NCI-H2227 (cell line): ENCODE measurements around the gene CNTNAP2.
"Not testable (repeated sequence)": the region's sequence is repeated elsewhere in the genome, so short reads cannot be mapped to it uniquely, and the experiment has no call there.

ENCODE experiments used
- DNase-seq: peaks from one replicate; lab custom pipeline; 2025; ENCODE audit not compliant: unreplicated experiment; lab: John Stamatoyannopoulos, UW

CNTNAP2 gene

DNA sequence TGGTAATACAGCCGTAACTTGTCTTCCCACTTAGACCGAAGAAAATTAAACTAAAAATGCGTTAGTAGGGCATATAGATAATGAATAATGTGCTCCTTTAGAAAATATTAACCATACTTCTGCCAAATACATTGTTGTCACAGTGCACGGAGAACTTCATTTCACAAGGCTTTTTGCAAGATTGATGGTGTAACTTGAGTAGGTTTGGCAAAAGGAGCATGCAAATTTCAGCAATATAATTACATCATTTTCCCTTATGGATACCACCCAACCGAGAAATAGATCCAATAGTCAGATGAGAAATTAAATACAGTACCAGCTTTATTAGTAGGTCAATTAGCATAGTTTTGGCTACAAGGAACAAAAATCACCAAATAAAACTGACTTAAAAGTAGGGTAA lies 1681.4 kb downstream of the CNTNAP2 start:
- no peak for DNase-seq

DNA sequence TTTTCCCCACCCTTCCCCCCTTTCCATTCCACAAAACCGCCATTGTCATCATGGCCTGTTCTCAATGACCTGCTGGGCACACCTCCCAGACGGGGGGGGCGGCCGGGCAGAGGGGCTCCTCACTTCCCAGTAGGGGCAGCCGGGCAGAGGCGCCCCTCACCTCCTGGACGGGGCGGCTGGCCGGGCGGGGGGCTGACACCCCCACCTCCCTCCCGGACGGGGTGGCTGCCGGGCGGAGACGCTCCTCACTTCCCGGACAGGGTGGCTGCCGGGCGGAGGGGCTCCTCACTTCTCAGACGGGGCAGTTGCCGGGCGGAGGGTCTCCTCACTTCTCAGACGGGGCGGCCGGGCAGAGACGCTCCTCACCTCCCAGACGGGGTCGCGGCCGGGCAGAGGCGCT lies 1685.2 kb downstream of the CNTNAP2 start:
- DNase-seq: not testable (repeated sequence)

DNA sequence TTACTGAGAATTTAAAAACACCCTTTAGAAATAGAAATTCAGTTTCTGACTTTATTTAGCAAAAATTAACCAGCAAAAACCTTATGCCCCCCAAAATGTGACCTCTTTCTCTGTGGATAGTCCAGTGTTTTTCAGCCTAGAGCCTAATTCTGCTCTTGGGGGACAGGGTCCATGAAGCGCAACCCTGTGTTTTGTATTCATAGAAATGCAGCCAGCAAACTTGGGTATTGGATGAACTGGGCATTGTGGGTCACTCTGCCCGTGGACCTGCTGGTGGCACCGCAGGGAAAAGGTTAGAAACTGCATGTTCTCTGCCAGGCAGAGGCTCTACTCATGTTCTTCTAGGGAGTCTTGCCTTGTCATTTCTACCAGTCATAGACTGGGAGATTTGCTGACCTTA lies 1686.5 kb downstream of the CNTNAP2 start:
- DNase-seq: no peak

DNA sequence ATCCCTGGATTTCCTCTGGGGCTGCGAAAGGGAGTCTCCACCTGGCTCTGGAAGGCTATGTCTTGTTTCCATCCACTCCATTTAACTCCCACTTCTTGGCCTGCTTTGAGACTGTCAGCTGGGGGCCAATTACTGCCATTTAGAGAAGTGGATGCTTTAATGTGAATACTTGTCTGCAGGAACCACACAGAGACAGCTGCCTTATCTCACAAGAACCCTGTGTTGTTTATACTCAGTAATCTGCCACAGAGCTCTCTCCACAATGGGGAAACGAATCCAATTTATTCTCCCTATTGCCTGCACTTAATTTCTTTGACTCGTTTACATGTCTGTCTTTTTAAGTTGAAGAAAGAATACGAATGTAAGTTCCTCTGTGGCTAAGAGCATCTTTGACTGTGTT lies 1687.0 kb downstream of the CNTNAP2 start:
- peak; percentile 85 for DNase-seq

DNA sequence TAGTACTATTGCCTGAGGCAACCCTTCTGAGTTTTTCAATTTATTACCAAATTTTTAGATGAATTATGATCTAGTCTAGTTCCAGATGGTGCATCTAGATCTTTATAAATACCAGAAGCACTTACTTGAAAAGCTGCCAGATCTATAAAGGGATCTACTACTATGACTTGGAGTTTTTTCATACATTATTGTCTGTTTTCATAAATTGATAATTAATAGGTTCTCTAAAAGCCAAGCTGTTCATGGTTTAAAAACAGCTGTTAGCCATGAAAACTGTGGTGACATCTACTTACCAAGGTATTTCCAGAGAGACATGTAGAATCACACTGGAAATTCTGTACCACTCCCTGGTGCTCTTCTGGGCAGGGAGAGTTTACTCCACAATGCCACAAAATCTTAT lies 1687.4 kb downstream of the CNTNAP2 start:
- DNase-seq: no peak

DNA sequence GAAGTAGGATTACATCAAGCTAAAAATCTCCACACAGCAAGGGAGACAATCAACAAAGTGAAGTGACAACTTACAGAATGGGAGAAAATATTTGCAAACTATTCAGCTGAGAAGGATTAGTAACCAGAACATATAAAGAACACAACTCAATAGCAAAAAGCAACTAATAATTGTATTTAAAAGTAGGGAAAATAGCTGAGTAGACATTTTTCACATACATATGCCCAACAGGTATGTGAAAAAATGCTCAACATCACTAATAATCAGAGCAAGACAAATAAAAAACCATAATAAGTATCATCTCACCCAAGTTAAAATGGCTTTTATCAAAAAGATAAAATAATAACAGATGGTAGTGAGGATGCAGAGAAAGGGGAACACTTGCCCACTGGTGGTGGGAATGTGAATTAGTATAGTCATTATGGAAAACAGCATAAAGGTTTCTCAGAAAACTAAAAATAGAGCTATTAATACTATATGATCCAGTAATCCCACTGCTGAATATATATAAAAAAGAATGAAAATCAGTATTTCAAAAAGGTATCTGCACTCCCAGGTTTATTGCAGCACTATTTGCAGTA lies 1689.5 kb downstream of the CNTNAP2 start:
- DNase-seq: no peak

DNA sequence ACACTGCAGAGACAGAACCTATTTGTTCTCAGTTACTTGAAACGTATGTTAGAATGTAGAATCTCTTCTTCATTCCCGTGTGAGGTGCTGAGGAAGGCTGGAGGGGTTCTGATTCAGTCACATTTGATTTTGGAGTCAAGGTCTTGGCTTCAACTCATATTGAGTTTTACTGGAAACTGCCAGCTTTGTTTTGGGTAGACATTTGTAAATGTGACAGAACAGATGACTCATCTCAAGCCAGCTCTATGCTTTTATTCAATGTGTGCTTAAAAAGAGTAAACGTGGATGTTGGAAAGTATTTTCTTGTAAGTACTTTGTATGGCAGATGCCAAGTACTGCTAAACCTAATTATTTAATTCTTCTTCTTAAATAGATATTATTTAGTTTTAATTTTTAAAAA lies 1693.2 kb downstream of the CNTNAP2 start:
- no peak for DNase-seq

DNA sequence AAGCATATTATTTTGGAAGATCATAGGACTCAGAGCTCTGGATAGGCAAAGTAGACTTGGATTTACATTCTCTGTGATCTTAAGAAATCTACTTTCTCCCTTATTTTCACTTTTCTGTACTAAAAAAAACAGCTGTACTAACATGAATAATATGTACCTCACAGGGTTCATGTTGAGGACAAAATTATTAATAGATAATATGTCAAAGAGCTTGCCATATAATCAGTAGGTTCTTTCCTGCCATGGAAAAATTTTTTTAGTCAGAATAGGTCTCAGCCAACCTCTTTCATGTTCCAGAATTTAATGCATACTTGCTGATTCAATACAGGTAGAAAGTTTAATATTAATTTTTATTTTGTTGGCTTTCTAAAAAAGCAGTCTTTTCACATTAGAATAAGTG lies 1693.7 kb downstream of the CNTNAP2 start:
- no peak for DNase-seq

DNA sequence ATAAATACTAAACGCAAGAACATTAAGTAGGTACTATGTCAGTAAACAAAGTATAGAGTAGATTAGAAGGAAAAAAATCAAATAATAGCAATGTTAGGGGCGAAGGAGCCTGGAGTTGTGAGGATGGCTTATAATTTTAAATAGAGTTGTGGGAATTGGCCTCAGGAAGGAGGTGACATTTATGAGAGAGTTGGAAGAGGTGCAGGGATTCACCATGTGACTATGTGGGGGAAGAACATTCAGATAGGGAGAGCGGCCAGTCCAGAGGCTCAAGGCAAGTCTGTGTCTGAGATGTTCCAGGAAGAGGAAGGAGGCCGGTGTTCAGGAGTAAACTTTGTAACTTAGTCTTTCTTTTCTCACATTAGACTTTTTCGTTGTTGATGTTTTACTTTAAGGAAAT lies 1695.3 kb downstream of the CNTNAP2 start:
- no peak for DNase-seq

DNA sequence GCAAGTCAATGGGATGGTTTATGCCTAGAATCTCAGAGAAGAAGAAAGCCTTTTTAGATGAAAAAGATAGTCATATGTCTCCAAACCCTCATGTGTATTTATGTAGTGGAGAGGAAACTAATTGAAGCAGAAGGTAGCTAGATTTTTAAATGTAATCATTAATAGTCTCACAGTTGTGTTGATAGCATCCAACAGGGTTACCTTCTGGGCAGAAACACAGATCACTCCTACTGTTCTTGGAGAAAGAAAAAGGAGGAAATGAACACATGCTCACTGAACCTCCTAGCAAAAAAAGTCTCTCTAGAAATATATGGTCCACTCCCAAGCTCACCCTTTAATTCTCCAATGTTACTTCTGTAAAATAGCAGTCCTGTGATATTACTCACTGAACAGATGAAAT lies 1696.7 kb downstream of the CNTNAP2 start:
- no peak for DNase-seq

DNA sequence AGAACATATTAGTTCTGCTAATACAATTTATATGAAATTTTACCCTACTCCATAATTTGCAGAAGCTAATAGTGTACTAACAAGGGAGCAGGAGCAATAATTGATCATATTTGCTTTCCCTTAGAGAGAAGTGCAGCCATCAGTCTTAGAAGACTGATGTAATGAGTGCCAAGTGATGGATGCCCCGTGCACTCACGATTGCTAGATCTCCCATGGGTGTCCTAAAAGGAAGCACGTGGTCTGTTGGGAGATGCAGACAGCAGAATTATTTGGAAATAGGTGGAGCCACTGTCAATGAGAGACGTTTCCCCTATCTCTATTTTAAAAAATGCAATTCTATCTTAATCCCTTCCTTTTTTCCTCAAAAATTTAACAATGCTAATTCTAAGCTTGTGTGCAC lies 1701.7 kb downstream of the CNTNAP2 start:
- no peak for DNase-seq

DNA sequence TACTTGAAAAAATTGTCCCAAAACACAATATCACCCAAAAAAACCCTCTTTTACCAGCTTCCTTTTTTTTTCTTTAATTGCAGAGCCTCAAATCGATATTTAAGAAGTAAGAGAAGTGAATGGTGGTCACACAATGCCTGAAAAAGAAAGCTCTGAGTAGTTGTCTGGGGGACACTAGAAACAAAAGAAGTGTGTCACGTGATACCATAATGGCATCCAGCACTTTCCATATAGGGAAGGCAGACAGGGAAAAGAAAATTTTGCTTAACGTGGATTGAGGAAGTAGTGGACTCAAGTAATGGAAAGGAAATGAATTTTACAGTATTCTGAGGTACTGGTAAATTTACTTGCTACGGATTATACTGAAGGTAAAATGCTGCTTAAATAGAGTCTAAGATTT lies 1708.1 kb downstream of the CNTNAP2 start:
- no peak for DNase-seq

DNA sequence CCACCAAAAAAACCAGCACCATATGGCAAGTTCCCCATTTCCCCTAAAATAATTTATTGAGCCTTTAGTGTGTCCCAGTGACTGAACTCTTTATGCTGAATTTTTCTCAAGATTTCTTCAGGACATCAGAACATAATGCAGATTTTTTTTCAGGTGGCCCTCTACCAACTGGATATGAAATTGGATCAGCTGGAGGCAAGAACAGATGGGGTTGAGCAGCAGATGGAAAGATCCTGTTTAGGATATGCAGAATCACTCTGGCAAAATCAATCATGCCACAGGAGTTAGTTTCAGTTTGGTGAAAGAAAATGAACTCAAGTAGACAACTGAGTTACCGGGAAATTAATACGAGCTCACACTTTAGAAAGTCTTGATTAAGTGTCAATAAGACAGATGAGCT lies 1712.4 kb downstream of the CNTNAP2 start:
- no peak for DNase-seq

DNA sequence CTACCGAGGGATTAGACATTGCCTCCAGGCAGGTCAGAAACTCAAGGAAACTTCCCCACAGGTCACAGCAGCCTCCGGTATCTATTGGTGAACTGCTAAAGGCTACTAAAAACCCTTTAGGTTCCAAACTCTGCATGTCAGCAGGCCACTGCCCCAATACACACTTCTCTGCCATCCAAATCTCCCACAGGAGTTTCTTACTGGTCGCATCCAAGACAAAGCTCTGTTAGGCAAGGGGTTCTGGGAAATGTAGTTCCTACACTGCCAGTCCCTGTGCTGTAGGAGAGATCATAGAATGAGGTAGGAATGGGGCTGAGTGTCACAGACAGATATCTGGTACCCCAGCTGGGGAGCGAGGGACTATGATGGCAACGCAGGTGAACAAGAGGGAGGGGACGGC lies 1717.0 kb downstream of the CNTNAP2 start:
- DNase-seq: no peak

DNA sequence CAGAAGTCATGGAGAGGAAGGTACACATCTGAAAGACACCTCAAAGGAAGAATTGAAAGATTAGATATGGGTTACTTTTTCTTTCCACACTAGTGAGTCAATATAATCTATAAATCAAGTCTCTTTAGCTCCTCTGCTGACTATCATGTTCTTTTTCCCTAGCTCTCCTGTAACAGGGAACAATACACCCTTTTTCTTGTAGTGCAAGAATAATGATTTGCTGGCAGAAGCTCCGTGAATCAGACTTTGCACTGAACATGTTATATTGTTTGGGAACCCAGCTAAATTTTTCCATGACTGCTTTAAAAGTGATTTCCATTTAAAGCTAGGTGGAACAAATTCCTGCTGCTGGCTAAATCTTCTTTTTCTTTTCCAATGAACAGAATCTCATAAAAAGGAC lies 1717.4 kb downstream of the CNTNAP2 start:
- DNase-seq: no peak

DNA sequence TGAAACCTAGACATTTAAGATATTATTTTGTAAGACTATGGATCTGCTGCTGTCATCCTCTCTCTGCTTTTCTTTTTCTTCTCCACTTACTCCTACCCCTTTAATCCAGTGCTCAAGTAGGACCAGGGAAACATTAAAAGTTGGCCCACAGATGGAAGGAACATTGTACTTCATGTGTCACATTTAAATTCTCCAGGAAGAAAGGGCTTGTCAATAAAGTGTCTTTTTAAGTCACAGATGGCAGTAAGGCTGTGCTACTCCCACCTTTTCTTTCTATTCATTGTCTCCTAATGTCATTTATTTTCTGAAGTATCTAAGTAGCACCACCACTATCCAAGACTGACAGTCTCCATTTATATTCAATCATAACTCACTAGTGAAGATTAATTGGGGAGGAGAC lies 1736.2 kb downstream of the CNTNAP2 start:
- DNase-seq: no peak

DNA sequence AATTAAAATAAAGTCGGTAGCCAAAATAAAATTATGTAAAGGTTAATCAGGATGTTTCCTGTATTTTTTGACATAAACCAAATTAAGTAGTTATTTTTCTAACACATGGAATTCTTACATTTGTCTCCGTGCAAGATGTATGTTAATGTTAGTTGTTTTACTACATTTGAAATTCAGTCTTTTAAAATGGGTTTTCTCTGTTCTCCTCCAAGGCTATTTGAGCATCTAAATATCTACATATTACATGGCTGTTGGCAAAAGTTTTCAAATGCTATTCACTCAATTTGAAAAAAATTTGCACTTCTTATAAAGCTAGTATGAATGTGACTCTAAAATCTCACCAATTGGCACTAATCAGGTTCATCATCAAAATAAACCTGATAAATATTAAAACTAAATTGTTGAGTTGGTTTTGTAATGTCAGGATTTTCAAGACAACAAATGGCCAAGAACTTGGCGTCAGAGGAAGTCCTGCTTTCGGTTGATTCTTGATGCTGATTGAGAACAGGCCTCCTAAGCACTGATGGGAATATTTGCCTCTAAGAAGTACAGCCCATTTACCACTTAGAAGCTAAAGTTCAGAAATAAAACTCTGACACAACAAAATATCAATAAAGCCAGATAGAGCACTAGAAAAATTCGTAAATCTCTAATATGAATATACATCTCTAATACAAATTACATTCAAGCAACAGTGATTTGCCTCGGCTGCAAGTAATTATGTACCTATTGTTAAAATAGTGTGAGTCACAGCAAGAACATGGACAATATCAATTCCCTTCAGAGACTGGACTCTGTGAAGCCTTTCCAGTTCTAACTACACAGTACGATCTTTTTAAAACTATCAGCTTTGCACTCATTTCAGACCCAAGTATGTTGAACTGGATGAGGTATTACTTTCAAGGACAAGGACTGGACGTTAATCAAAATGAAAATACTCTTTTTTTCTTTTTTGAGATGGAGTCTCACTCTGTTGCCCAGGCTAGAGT lies 1740.8 kb downstream of the CNTNAP2 start:
- no peak for DNase-seq

DNA sequence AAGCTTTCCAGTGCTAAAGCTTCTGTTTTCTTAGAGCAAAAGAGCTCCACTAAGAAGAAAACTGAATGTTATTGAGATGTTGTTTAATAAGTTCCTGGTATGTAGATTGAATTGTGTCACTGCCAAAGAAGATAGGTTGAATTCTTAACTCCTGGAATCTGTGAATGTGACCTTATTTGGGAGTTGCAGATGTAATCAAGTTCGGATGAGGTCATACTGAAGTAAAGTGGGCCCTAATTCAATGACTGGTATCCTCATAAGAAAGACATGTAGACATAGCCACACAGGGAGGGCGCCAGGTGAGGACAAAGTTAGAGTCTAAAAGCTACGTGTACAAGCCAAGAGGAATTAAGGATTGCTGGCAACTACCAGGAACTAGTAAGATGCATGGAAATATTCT lies 1741.8 kb downstream of the CNTNAP2 start:
- DNase-seq: no peak

DNA sequence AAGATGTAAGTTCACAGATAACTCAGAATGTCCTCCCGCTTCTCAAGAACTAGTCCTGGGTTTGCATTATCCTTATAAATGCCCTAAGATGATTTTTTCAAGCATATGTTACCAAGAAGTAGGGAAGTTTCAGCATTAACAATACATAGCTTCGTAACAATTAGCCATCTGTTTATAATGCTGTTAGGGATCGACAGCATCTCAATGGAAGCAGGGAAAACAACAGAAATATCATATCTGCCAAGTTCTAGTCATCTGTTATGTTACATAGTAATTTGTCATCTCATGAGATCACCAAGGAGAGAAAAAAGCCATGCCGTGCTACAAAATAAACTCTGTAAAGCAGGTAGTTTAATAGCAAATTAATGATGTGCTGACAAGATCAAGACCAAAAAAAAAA lies 1742.4 kb downstream of the CNTNAP2 start:
- DNase-seq: no peak

DNA sequence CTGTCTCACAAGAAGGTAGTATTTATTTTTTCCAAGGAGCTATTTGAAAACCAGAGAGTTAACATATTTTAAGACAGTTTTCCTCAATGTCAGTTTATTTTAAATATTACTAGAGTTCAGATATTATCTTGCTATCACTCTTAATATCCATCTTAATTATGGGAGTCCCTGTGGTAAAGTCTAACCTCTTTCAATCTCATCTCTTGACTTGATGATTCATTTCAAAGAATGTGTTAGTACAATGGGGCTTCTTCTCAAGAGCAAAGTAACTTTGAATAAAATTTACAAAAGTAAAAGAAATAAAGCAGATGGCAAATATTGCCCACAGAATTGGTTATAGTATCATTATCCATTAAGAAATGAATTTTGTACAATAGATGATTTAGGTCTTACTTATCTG lies 1742.9 kb downstream of the CNTNAP2 start:
- no peak for DNase-seq

DNA sequence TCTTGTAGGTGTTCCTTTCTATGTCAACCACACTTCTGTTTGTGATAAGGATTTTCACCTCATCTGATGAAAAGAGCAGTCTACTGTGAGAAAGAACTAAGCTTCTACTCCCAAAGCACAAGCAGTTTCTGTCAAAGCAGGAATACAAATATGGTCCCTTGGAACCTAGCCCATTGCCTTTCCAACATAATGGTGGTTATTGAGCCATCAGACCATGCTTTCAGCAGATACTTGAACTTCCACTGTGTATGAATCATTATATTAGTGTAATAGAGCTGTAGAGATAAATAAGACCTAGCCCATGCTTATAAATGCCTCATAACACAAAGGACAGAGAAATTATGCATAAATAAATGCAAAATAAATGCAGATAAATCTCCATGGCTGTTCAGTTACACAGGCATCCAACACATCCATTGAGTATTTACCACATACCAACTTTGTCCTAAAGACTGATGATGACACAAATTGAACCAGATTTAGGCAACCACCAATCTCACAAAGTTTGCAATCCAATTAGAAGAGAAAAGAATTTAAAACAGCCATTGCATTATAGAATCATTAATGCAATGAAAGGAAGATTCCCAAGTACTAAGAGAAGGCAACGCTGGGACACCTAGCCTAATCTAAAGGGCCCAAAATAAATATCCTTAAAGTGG lies 1744.6 kb downstream of the CNTNAP2 start:
- DNase-seq: no peak

DNA sequence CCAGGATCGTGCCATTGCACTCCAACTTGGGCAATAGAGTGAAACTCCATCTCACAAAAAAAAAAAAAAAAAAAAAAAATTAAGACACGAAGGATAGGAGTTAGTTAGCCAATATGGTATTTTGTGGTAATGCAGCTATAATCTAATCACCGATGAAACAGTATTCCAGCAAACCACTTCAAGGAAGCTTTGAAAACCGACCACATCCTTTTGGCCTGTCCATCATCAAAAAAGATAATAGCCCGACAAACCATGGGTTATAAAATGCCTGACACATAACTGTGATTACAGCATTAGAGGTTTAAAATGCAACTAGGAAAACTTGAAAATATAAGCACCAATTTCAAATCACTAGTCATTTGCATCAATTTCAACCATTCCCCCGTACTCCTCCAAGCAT lies 1745.3 kb downstream of the CNTNAP2 start:
- no peak for DNase-seq
